ENCODE measurements around the gene PLTP.

Gene PLTP

DNA sequence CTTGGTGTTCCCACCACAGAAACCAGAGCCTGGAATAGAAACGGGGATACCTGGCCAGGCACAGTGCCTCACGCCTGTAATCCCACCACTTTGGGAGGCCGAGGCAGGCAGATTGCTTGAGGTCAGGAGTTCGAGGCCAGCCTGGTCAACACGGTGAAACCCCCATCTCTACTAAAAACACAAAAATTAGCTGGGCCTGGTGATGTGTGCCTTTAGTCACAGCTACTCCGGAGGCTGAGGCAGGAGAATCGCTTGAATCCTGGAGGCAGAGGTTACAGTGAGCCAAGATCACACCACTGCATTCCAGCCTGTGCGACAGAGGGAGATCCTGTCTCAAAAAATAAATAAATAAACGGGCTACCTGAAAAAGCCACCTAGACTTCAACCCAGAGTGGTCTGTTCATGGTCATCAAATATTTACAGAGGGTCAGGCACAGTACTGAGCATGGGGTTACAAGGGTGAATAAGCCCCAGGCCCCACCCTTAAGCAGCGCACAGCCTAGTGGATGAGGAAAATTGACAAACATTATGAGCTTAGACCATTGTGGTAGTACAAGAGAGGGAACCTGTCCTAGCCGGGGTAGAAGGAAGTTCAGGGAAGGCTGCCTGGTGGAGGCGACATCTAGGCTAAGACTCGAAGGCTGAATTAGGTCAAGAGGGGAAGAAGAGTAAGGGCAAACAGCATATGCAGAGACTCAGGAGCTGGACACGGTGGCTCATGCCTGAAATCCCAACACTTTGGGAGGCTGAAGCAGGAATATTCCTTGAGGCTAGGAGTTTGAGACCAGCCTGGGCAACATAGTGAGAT, 15.3 kb upstream of the PLTP start:
- TF ChIP-seq, protein P1, sequence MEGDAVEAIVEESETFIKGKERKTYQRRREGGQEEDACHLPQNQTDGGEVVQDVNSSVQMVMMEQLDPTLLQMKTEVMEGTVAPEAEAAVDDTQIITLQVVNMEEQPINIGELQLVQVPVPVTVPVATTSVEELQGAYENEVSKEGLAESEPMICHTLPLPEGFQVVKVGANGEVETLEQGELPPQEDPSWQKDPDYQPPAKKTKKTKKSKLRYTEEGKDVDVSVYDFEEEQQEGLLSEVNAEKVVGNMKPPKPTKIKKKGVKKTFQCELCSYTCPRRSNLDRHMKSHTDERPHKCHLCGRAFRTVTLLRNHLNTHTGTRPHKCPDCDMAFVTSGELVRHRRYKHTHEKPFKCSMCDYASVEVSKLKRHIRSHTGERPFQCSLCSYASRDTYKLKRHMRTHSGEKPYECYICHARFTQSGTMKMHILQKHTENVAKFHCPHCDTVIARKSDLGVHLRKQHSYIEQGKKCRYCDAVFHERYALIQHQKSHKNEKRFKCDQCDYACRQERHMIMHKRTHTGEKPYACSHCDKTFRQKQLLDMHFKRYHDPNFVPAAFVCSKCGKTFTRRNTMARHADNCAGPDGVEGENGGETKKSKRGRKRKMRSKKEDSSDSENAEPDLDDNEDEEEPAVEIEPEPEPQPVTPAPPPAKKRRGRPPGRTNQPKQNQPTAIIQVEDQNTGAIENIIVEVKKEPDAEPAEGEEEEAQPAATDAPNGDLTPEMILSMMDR (IDR thresholded peaks at IDR 0.05), result no peak

DNA sequence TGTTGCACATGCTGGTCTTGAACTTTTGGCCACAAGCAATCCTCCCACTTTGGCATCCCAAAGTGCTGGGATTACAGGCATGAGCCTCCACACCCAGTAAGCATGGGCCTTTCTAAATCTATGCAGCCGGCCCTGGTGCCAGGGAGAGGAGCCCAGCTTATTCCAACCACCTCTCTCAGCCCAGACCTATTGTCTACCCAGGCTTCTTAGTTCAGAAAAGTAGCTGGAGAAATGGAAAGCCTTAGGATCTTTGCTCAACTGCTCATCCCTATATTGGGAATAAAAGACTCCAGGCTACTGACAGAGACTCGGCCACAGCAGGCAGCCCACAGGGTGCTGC, 14.7 kb upstream of the PLTP start:
- TF ChIP-seq, protein P1 (IDR thresholded peaks at IDR 0.05), result no peak

DNA sequence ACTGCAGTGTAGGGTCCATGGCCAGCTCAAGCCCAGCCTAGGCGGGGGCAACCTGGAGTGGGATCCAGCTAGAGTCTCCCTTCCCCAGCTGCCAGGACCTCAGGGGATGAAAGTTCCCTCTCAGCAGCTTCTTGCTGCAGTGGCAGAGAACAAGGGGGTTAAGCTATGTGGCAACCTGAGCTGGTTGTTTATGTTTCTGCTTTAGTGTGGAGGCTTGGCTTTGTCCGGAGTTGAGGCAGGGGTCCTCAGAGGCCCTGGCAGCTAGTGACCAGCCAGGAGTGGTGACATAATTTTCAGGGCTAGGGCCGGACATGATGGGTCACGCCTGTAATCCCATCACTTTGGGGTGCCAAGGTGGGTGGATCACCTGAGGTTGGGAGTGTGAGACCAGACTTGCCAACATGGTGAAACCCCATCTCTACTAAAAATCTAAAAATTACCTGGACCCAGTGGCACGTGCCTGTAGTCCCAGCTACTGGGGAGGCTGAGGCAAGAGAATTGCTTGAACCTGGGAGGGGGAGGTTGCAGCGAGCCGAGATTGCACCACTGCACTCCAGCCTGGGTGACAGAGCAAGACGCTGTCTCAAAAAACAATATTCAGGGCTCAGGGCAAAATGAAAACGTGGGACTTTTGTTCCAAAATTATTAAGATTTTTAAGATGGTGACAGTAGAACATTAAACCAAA, 14.0 kb upstream of the PLTP start:
- TF ChIP-seq, protein P1 (IDR thresholded peaks at IDR 0.05), result no peak

DNA sequence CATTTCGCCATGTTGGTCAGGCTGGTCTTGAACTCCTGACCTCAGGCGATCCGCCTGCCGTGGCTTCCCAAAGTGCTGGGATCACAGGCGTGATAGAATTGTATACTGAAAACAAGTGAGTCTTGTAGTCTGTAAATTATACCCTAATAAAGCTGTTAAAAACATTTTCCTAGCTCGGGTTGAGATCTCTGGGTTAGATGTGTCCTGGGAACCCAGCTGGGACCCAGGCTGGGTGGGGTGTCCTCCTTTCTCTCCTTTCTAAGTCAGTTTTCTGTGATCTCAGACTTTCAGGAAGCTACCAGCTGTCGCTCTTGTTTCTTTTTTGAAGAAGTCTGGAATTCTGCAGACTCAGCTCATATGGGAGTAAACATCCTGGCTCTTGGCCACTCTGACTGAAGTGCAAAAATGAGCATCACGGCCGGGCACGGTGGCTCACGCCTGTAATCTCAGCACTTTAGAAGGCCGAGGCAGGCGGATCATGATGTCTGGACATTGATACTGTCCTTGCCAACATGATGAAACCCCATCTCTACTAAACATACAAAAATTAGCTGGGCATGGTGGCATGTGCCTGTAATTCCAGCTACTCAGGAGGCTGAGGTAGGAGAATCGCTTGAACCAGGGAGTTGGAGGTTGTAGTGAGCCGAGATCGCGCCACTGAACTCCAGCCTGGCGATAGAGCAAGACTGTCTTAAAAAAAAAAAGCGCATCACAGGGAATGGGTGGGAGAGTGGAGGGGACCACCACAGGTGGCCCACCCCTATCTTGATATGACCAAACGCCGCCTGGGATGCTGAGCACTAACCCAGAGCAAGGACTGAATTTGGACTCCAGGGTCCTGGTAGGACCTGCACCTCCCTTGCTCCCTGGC, 12.7 kb upstream of the PLTP start:
- TF ChIP-seq, protein P1 (IDR thresholded peaks at IDR 0.05), result no peak

DNA sequence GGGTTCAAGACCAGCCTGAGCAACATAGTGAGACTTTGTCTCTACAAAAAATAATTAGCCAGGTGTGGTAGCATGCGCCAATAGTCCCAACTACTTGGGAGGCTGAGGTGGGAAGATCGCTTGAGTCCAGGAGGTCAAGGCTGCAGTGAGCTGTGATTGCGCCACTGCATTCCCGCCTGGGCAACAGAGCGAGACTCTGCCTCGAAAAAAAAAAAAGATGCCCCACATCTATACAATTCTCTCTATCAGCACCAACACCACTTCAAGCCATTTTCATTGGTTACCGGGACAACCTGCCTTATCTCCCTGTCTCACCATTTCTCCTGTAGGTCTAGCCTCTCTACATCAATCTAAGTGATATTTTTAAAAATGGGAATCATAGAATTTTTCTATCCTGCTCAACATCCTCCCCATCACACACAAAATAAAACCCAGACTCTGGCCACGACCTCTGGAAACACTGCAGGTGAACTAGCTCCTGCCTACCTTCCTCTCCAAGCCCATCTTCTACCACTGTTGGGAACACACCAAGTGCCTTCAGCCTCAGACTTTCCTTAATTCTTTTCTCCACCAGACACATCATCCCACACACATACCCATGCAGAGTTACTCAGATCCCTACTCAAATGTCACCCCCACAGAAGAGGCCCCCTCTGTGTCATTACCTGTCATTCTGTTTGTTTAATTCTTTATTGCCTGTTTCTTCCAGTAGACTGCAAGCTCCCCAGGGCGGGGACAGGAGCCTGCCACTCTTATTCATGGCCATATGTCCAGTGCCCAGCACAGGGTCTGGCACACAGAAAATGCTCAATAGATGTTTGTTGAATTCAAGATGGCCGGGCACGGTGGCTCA, 9.6 kb upstream of the PLTP start:
- TF ChIP-seq, protein P1 (IDR thresholded peaks at IDR 0.05), result no peak

DNA sequence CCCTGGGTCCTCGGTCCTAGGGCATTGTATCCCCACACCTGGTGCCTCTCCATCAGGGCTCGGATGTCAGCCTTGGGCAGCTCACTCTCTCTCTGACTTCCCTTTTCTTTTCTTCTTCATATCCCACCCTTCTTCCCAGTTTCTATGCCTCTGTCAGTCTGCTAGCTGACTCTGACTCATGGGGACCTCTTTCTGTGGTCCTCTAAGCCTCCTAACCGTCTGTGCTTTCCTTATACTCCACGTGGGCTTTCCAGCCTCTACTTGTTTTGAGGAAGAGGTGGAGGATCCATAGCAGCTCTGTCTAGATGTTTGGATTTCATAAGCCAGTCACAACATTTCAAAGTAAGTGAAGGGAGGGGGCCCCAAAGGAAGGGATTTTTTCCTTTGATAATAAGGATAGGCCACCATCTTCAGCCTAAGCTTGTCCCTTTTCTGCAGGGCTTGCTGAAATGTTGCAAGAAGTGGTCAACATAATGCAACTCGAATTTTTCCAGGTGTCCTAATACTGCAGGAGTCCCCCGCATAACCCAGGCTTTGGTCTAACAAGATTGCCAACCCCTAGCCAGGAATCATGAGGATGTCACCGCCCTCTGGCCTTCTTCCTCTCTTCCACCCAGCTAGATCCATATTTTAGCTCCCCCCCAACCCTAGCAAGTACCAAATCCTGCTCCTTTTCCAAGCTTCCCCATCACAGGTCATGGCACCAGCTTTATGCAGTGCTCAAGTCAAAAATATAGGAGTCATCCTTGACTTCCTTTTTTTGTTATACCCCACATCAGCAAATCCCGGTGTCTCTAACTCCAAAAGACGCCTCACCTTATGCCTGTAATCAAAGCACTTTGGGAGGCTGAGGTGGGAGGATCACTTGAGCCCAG, 8.7 kb upstream of the PLTP start:
- TF ChIP-seq, protein P1 (IDR thresholded peaks at IDR 0.05), result no peak

Measured in LNCAP (cell line).